Measurements from ENCODE around the gene MIPOL1. TPM values are rescaled to one million over a fixed set of nuclear protein-coding genes. Genes with fewer than 3 reads are reported as not detected.

The MIPOL1 gene
- total and polyA plus RNA-seq, 8 donors = 10.4 to 16.0 (median 12.4) TPM

GRCh38 chr14:37590428-37591139 lies 392.8 kb downstream of the MIPOL1 start:
- intact Hi-C loops (cut with DNase I) = loop anchor here in 1 of 2 donors (5.0 kb wide), 1 partner anchor 338 kb away; no protein-coding TSS in a partner anchor
- no peaks in the 10 kb centered on the region for H3K9me3 ChIP-seq
- peaks cover 0 to 16% of the 10 kb centered on the region in 2 donors for H3K4me1 ChIP-seq
- TF ChIP-seq, protein P1, sequence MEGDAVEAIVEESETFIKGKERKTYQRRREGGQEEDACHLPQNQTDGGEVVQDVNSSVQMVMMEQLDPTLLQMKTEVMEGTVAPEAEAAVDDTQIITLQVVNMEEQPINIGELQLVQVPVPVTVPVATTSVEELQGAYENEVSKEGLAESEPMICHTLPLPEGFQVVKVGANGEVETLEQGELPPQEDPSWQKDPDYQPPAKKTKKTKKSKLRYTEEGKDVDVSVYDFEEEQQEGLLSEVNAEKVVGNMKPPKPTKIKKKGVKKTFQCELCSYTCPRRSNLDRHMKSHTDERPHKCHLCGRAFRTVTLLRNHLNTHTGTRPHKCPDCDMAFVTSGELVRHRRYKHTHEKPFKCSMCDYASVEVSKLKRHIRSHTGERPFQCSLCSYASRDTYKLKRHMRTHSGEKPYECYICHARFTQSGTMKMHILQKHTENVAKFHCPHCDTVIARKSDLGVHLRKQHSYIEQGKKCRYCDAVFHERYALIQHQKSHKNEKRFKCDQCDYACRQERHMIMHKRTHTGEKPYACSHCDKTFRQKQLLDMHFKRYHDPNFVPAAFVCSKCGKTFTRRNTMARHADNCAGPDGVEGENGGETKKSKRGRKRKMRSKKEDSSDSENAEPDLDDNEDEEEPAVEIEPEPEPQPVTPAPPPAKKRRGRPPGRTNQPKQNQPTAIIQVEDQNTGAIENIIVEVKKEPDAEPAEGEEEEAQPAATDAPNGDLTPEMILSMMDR (IDR thresholded peaks at IDR 0.05) = no peak
- H3K4me3 ChIP-seq = peak overlapping the region in 1 of 2 donors; percentile 43
- H3K27ac ChIP-seq = peak overlapping the region; percentile 73 to 87
- H3K36me3 ChIP-seq = no peaks in the 10 kb centered on the region
- no peak for ATAC-seq
- DNase-seq = peak in 1 of 4 donors; percentile 12
- peaks cover 86 to 100% of the 10 kb centered on the region in 2 donors for H3K27me3 ChIP-seq

DNA sequence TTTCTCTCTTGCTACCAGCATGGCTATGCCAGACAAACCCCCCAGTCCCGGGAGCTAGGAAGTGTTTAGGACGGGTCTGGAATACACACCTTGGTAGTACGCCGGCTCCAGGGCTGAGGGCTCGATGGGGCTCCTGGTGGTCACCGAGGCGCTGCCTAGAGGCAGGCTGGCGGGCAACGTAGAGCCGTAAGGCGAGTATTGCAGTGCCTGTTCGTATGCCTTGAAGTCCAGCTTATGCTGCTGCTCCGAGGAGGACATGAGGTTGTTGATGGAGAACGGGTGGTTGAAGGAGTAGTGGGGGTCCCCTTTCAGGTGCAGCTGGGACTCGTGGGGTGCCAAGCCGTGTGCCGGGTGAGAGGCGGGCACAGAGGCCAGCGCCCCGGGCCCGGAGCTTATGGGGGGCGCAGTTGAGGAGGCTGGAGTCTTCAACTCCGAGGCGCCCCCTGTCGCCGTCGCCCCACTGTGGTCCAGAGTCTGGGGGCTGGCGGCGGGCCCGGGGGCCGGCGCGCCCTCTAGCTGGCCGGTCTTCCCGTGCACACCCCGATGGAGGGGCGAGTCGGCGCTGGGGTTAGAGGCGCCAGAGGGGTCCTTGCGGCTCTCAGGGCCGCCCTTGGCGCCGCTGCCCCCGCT lies 393.7 kb downstream of the MIPOL1 start:
- peak overlapping the region; percentile 73 to 87 for H3K27ac ChIP-seq
- peak; percentile 29 for ATAC-seq
- no peaks in the 10 kb centered on the region for H3K36me3 ChIP-seq
- H3K9me3 ChIP-seq = no peaks in the 10 kb centered on the region
- TF ChIP-seq, protein P1 (IDR thresholded peaks at IDR 0.05) = no peak
- H3K4me1 ChIP-seq = peaks cover 0 to 23% of the 10 kb centered on the region in 2 donors
- intact Hi-C loops (cut with DNase I) = loop anchor here in 1 of 2 donors (5.0 kb wide), 1 partner anchor 339 kb away; no protein-coding TSS in a partner anchor
- H3K27me3 ChIP-seq = peaks cover 87 to 100% of the 10 kb centered on the region in 2 donors
- H3K4me3 ChIP-seq = peak overlapping the region; percentile 22 to 43
- DNase-seq = peak in 2 of 4 donors; percentile 58 to 81

DNA sequence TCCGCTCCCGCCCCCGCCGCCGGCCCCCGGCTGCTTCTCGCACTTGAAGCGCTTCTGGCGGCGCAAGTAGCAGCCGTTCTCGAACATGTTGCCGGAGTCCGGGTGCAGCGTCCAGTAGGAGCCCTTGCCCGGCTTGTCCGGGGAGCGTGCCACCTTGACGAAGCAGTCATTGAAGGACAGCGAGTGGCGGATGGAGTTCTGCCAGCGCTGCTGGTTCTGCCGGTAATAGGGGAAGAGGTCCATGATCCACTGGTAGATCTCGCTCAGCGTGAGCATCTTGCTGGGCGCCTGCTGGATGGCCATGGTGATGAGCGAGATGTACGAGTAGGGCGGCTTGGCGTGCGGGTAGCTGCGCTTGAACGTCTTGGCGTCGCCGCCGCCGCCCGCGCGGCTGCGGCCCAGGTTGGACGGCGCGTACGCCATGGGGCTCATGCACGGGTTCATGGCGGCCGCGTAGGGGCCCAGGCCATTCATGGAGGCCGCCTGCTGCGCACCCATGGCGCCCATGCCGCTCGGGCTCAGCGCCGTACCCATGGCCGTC lies 394.3 kb downstream of the MIPOL1 start:
- Histone ChIP-seq H3K36me3 (no peaks in the 10 kb centered on the region), H3K27ac (peak overlapping the region; percentile 73 to 87), H3K9me3 (no peaks in the 10 kb centered on the region), H3K4me1 (peaks cover 0 to 23% of the 10 kb centered on the region in 2 donors), H3K4me3 (peak overlapping the region; percentile 22 to 43), H3K27me3 (peaks cover 89 to 100% of the 10 kb centered on the region in 2 donors)
- intact Hi-C loops (cut with DNase I) = loop anchor here in 1 of 2 donors (5.0 kb wide), 1 partner anchor 340 kb away; no protein-coding TSS in a partner anchor
- peak; percentile 0 for ATAC-seq
- peak in 2 of 4 donors; percentile 17 to 82 for DNase-seq
- TF ChIP-seq, protein P1 (IDR thresholded peaks at IDR 0.05) = no peak

- intact Hi-C loops (cut with DNase I) = loop anchor here in 1 of 2 donors (5.0 kb wide), 1 partner anchor 340 kb away; no protein-coding TSS in a partner anchor
- DNase-seq = peak in 2 of 4 donors; percentile 19 to 28
Measured at GRCh38 chr14:37592482-37593408, 395.0 kb downstream of the MIPOL1 start.

More at GRCh38 chr14:37592482-37593408, 395.0 kb downstream of the MIPOL1 start:
- TF ChIP-seq, protein P1 (IDR thresholded peaks at IDR 0.05) = no peak
- Histone ChIP-seq H3K9me3 (no peaks in the 10 kb centered on the region), H3K4me1 (peaks cover 0 to 23% of the 10 kb centered on the region in 2 donors), H3K4me3 (peak overlapping the region; percentile 22 to 43), H3K27me3 (peaks cover 89 to 100% of the 10 kb centered on the region in 2 donors), H3K27ac (peak overlapping the region; percentile 73 to 87), H3K36me3 (no peaks in the 10 kb centered on the region)
- peak; percentile 0 for ATAC-seq
